Neuron (in vitro differentiated cells): Measurements from ENCODE around the gene PEX5L.

Source experiments
- H2AFZ ChIP-seq: one replicate; pipeline ENCODE4 v1.6.1; 2013; ENCODE audit warnings: low read depth, mild to moderate bottlenecking, inconsistent platforms, low read length, moderate library complexity
- H3K27me3 ChIP-seq: one replicate; pipeline ENCODE4 v1.6.1; 2013; ENCODE audit warnings: low read length; ENCODE audit not compliant: insufficient read depth
- H3K36me3 ChIP-seq: one replicate; pipeline ENCODE4 v1.6.1; 2013; ENCODE audit warnings: low read length; ENCODE audit not compliant: insufficient read depth
- H3K4me1 ChIP-seq: one replicate; pipeline ENCODE4 v1.6.1; 2013; ENCODE audit warnings: low read length; ENCODE audit not compliant: insufficient read depth
- H3K4me3 ChIP-seq: 2 replicates; pipeline ENCODE4 v1.5.1; 2013; ENCODE audit warnings: mild to moderate bottlenecking, low read length, moderate library complexity
- H3K9me3 ChIP-seq: one replicate; pipeline ENCODE4 v1.6.1; 2013; ENCODE audit warnings: low read length

PEX5L gene

GRCh38 chr3:179961071-179961702 lies 75.5 kb downstream of the PEX5L start:
- Histone ChIP-seq H3K4me1 (no peaks in the 10 kb centered on the region), H3K9me3 (no peaks in the 10 kb centered on the region), H3K36me3 (no peaks in the 10 kb centered on the region), H3K27me3 (no peaks in the 10 kb centered on the region), H2AFZ (no peak overlapping the region), H3K4me3 (no peak overlapping the region)

- Histone ChIP-seq H3K9me3 (no peaks in the 10 kb centered on the region), H3K4me3 (no peak overlapping the region), H2AFZ (no peak overlapping the region), H3K27me3 (no peaks in the 10 kb centered on the region), H3K4me1 (no peaks in the 10 kb centered on the region), H3K36me3 (no peaks in the 10 kb centered on the region)
Observed at GRCh38 chr3:179958759-179959158, 78.0 kb downstream of the PEX5L start.

GRCh38 chr3:179958143-179958542 lies 78.6 kb downstream of the PEX5L start:
- Histone ChIP-seq H3K36me3 (no peaks in the 10 kb centered on the region), H3K4me1 (no peaks in the 10 kb centered on the region), H3K4me3 (no peak overlapping the region), H3K9me3 (no peaks in the 10 kb centered on the region), H2AFZ (no peak overlapping the region), H3K27me3 (no peaks in the 10 kb centered on the region)

GRCh38 chr3:179957264-179957845 lies 79.4 kb downstream of the PEX5L start:
- H3K36me3 ChIP-seq: no peaks in the 10 kb centered on the region
- H2AFZ ChIP-seq: no peak overlapping the region
- H3K4me3 ChIP-seq: no peak overlapping the region
- no peaks in the 10 kb centered on the region for H3K9me3 ChIP-seq
- no peaks in the 10 kb centered on the region for H3K4me1 ChIP-seq
- H3K27me3 ChIP-seq: no peaks in the 10 kb centered on the region

- no peak overlapping the region for H2AFZ ChIP-seq
- no peaks in the 10 kb centered on the region for H3K36me3 ChIP-seq
Observed at GRCh38 chr3:179956416-179956830, 80.3 kb downstream of the PEX5L start.

GRCh38 chr3:179955809-179956208 lies 80.9 kb downstream of the PEX5L start:
- no peaks in the 10 kb centered on the region for H3K9me3 ChIP-seq
- no peak overlapping the region for H3K4me3 ChIP-seq
- H3K36me3 ChIP-seq: no peaks in the 10 kb centered on the region
- H3K27me3 ChIP-seq: no peaks in the 10 kb centered on the region
- no peak overlapping the region for H2AFZ ChIP-seq
- H3K4me1 ChIP-seq: no peaks in the 10 kb centered on the region

More at GRCh38 chr3:179956416-179956830, 80.3 kb downstream of the PEX5L start:
- Histone ChIP-seq H3K4me3 (no peak overlapping the region), H3K4me1 (no peaks in the 10 kb centered on the region), H3K27me3 (no peaks in the 10 kb centered on the region), H3K9me3 (no peaks in the 10 kb centered on the region)

GRCh38 chr3:179955286-179955685 lies 81.5 kb downstream of the PEX5L start:
- H3K4me3 ChIP-seq: no peak overlapping the region
- no peaks in the 10 kb centered on the region for H3K4me1 ChIP-seq
- H2AFZ ChIP-seq: no peak overlapping the region
- no peaks in the 10 kb centered on the region for H3K27me3 ChIP-seq
- H3K36me3 ChIP-seq: no peaks in the 10 kb centered on the region
- no peaks in the 10 kb centered on the region for H3K9me3 ChIP-seq

- Histone ChIP-seq H2AFZ (no peak overlapping the region), H3K4me3 (no peak overlapping the region), H3K4me1 (no peaks in the 10 kb centered on the region), H3K27me3 (no peaks in the 10 kb centered on the region), H3K36me3 (no peaks in the 10 kb centered on the region), H3K9me3 (no peaks in the 10 kb centered on the region)
Observed at GRCh38 chr3:179953993-179954870, 82.5 kb downstream of the PEX5L start.

- no peaks in the 10 kb centered on the region for H3K4me1 ChIP-seq
Observed at GRCh38 chr3:179950840-179951239, 85.9 kb downstream of the PEX5L start.

GRCh38 chr3:179949869-179950268 lies 86.9 kb downstream of the PEX5L start:
- Histone ChIP-seq H3K36me3 (no peaks in the 10 kb centered on the region), H3K4me1 (no peaks in the 10 kb centered on the region), H3K27me3 (no peaks in the 10 kb centered on the region), H2AFZ (no peak overlapping the region), H3K9me3 (no peaks in the 10 kb centered on the region), H3K4me3 (no peak overlapping the region)

More at GRCh38 chr3:179950840-179951239, 85.9 kb downstream of the PEX5L start:
- Histone ChIP-seq H3K27me3 (no peaks in the 10 kb centered on the region), H3K9me3 (no peaks in the 10 kb centered on the region), H3K36me3 (no peaks in the 10 kb centered on the region), H3K4me3 (no peak overlapping the region), H2AFZ (no peak overlapping the region)

- Histone ChIP-seq H3K4me1 (no peaks in the 10 kb centered on the region), H3K27me3 (no peaks in the 10 kb centered on the region), H3K4me3 (no peak overlapping the region)
Observed at GRCh38 chr3:179949412-179949811, 87.3 kb downstream of the PEX5L start.

GRCh38 chr3:179948740-179949139 lies 88.0 kb downstream of the PEX5L start:
- H3K9me3 ChIP-seq: no peaks in the 10 kb centered on the region
- H3K4me1 ChIP-seq: peaks cover 1% of the 10 kb centered on the region
- H3K27me3 ChIP-seq: no peaks in the 10 kb centered on the region
- H2AFZ ChIP-seq: no peak overlapping the region
- H3K36me3 ChIP-seq: no peaks in the 10 kb centered on the region
- H3K4me3 ChIP-seq: no peak overlapping the region

More at GRCh38 chr3:179949412-179949811, 87.3 kb downstream of the PEX5L start:
- no peaks in the 10 kb centered on the region for H3K9me3 ChIP-seq
- no peaks in the 10 kb centered on the region for H3K36me3 ChIP-seq
- H2AFZ ChIP-seq: no peak overlapping the region

- H3K4me3 ChIP-seq: no peak overlapping the region
- H3K4me1 ChIP-seq: peaks cover 6% of the 10 kb centered on the region
- no peaks in the 10 kb centered on the region for H3K27me3 ChIP-seq
- no peaks in the 10 kb centered on the region for H3K9me3 ChIP-seq
- no peak overlapping the region for H2AFZ ChIP-seq
- H3K36me3 ChIP-seq: no peaks in the 10 kb centered on the region
Observed at GRCh38 chr3:179945569-179945968, 91.2 kb downstream of the PEX5L start.
